H1 (cell line): ENCODE measurements around the gene FOXE1. TPM values are rescaled to one million over a fixed set of nuclear protein-coding genes. Genes with fewer than 3 reads are reported as not detected.

Experiments used
- CTCF ChIA-PET: fragments of 300-600 bp; sonication (Branson Sonifier 250); formaldehyde crosslinking; loops from one replicate; lab custom pipeline; 2021; ENCODE audit not compliant: partially characterized antibody; lab: Charles Lee
- POLR2A ChIA-PET: fragments of 300-600 bp; sonication (Branson Sonifier 250); formaldehyde crosslinking; loops from one replicate; lab custom pipeline; 2021; ENCODE audit warnings: inconsistent platforms; ENCODE audit not compliant: partially characterized antibody; lab: Charles Lee
- DNase-seq, 2 experiments: peaks; one replicate each; pipeline versions ENCODE4 v3.0.0 to v3.0.0-alpha.2; 2010 to 2022; ENCODE audit warnings: low spot score in 2 of 2, low read depth in 1 of 2, mixed read lengths in 1 of 2
- FAIRE-seq: peaks from 2 replicates; lab custom pipeline; 2011; peaks lifted over from hg19 to GRCh38; lab: Jason Lieb, UNC
- H2AFZ ChIP-seq: 2 replicates; pipeline ENCODE4 v1.8.1; 2012; ENCODE audit warnings: low read length, inconsistent platforms
- H2AK5ac ChIP-seq: 2 replicates; pipeline ENCODE4 v1.6.1; 2013; ENCODE audit warnings: low read depth, low read length
- H2BK120ac ChIP-seq: replicated peaks from 2 replicates; pipeline ENCODE3; 2013; ENCODE audit warnings: low read depth, low read length, inconsistent platforms
- H2BK12ac ChIP-seq: 2 replicates; pipeline ENCODE4 v1.6.1; 2013; ENCODE audit warnings: low read depth, low read length
- H2BK15ac ChIP-seq: 2 replicates; pipeline ENCODE4 v1.6.1; 2013; ENCODE audit warnings: low read length
- H2BK20ac ChIP-seq: 2 replicates; pipeline ENCODE4 v1.6.1; 2013; ENCODE audit warnings: low read length
- H2BK5ac ChIP-seq: 2 replicates; pipeline ENCODE4 v1.6.1; 2013; ENCODE audit warnings: low read depth, low read length
- H3K14ac ChIP-seq: 2 replicates; pipeline ENCODE4 v1.6.1; 2013; ENCODE audit warnings: inconsistent platforms; ENCODE audit not compliant: insufficient read length
- H3K18ac ChIP-seq: 2 replicates; pipeline ENCODE4 v1.6.1; 2013; ENCODE audit warnings: low read length; ENCODE audit errors: extremely low read depth
- H3K23ac ChIP-seq: 2 replicates; pipeline ENCODE4 v1.6.1; 2013; ENCODE audit warnings: inconsistent platforms; ENCODE audit not compliant: insufficient read length
- H3K23me2 ChIP-seq: 2 replicates; pipeline ENCODE4 v1.6.1; 2013; ENCODE audit warnings: low read depth, low read length
- H3K27ac ChIP-seq: 2 replicates; pipeline ENCODE4 v1.6.1; 2011; ENCODE audit warnings: low read depth, low read length, inconsistent platforms
- H3K27me3 ChIP-seq, 4 experiments: replicated peaks in 1 of 4; 1 replicate in 1 of 4; 2 replicates in 3 of 4; pipeline versions ENCODE4 v1.6.1 to v1.8.1; 2011 to 2013; ENCODE audit warnings: low read length in 3 of 4, mild to moderate bottlenecking in 3 of 4, inconsistent platforms in 2 of 4, mixed read lengths in 2 of 4, moderate library complexity in 1 of 4; ENCODE audit not compliant: control insufficient read depth in 3 of 4, insufficient read depth in 3 of 4; ENCODE audit errors: extremely low read depth in 1 of 4
- H3K36me3 ChIP-seq, 4 experiments: 2 replicates each; pipeline versions ENCODE4 v1.6.1 to v1.8.1; 2011 to 2013; ENCODE audit warnings: mild to moderate bottlenecking in 4 of 4, low read length in 3 of 4, moderate library complexity in 2 of 4, control low read depth in 1 of 4, inconsistent platforms in 1 of 4; ENCODE audit not compliant: insufficient read depth in 4 of 4, control insufficient read depth in 2 of 4
- H3K4ac ChIP-seq: replicated peaks from 2 replicates; pipeline ENCODE3; 2013; ENCODE audit warnings: low read length, low read depth, mixed read lengths, inconsistent platforms; ENCODE audit not compliant: insufficient read length
- H3K4me1 ChIP-seq, 4 experiments: replicated peaks in 1 of 4; 1 replicate in 1 of 4; 2 replicates in 3 of 4; pipeline versions ENCODE4 v1.6.1 to v1.8.1; 2011 to 2013; ENCODE audit warnings: low read length in 3 of 4, inconsistent platforms in 2 of 4, mixed read lengths in 1 of 4; ENCODE audit not compliant: insufficient read depth in 4 of 4, control insufficient read depth in 3 of 4
- H3K4me2 ChIP-seq, 2 experiments: 2 replicates each; pipeline versions ENCODE4 v1.6.1 to v1.8.1; 2011 to 2013; ENCODE audit warnings: low read depth in 2 of 2, low read length in 2 of 2, control low read depth in 1 of 2, inconsistent platforms in 1 of 2, mild to moderate bottlenecking in 1 of 2; ENCODE audit not compliant: insufficient read depth in 1 of 2
- H3K4me3 ChIP-seq, 4 experiments: fragments of 200-600, 300-600 bp in 1 of 4; sonication (generic), shearing (Covaris generic), sonication (Bioruptor Twin) in 1 of 4; 2 replicates each; pipeline versions ENCODE4 v1.5.1 to v1.8.1; 2011 to 2016; ENCODE audit warnings: low read length in 4 of 4, low read depth in 3 of 4, control low read depth in 2 of 4, inconsistent platforms in 2 of 4, mild to moderate bottlenecking in 2 of 4, mixed read lengths in 1 of 4, moderate library complexity in 1 of 4; ENCODE audit not compliant: insufficient read depth in 2 of 4; ENCODE audit errors: extremely low read depth in 1 of 4
- H3K56ac ChIP-seq: replicated peaks from 2 replicates; pipeline ENCODE3; 2013; ENCODE audit warnings: low read depth, mild to moderate bottlenecking, mixed read lengths, low read length, inconsistent platforms; ENCODE audit not compliant: insufficient read length
- H3K79me1 ChIP-seq: 2 replicates; pipeline ENCODE4 v1.6.1; 2013; ENCODE audit warnings: low read depth, low read length, control low read depth
- H3K79me2 ChIP-seq, 2 experiments: 2 replicates each; pipeline versions ENCODE4 v1.6.1 to v1.8.1; 2012 to 2013; ENCODE audit warnings: low read length in 2 of 2, mild to moderate bottlenecking in 2 of 2, inconsistent platforms in 1 of 2; ENCODE audit not compliant: insufficient read depth in 2 of 2, control insufficient read depth in 1 of 2
- H3K9ac ChIP-seq, 4 experiments: replicated peaks in 1 of 4; 1 replicate in 1 of 4; 2 replicates in 3 of 4; pipeline versions ENCODE4 v1.6.1 to v1.8.1; 2011 to 2013; ENCODE audit warnings: low read depth in 3 of 4, low read length in 3 of 4, control low read depth in 2 of 4, mild to moderate bottlenecking in 2 of 4, moderate library complexity in 2 of 4, inconsistent platforms in 1 of 4; ENCODE audit errors: extremely low read depth in 1 of 4
- H3K9me3 ChIP-seq, 2 experiments: 2 replicates each; pipeline versions ENCODE4 v1.6.1 to v1.8.1; 2012 to 2013; ENCODE audit warnings: mild to moderate bottlenecking in 2 of 2, moderate library complexity in 2 of 2, control low read depth in 1 of 2, inconsistent platforms in 1 of 2, low read depth in 1 of 2, low read length in 1 of 2, mixed read lengths in 1 of 2; ENCODE audit not compliant: insufficient read depth in 2 of 2
- H4K20me1 ChIP-seq, 2 experiments: replicated peaks in 1 of 2; 2 replicates each; pipeline versions ENCODE3 to v1.8.1; 2011 to 2013; ENCODE audit warnings: inconsistent platforms in 2 of 2, low read length in 2 of 2, mild to moderate bottlenecking in 1 of 2; ENCODE audit not compliant: insufficient read depth in 2 of 2, control insufficient read depth in 1 of 2
- H4K5ac ChIP-seq: 2 replicates; pipeline ENCODE4 v1.6.1; 2013; ENCODE audit warnings: low read length, low read depth, mixed read lengths, inconsistent platforms; ENCODE audit not compliant: insufficient read length
- H4K8ac ChIP-seq: 2 replicates; pipeline ENCODE4 v1.8.0; 2013; ENCODE audit warnings: mild to moderate bottlenecking, moderate library complexity, low read length, inconsistent platforms; ENCODE audit not compliant: insufficient read depth; ENCODE audit errors: extremely low read depth
- H4K91ac ChIP-seq: replicated peaks from 2 replicates; pipeline ENCODE3; 2013; ENCODE audit warnings: low read length, mixed read lengths, inconsistent platforms; ENCODE audit not compliant: insufficient read length
- GTF2F1 ChIP-seq: IDR thresholded peaks from 2 replicates; pipeline ENCODE4 v1.6.1; 2012; ENCODE audit warnings: low read depth, low read length, improper control_type of control experiment, borderline replicate concordance
- KDM5A ChIP-seq: fragments of 200-600 bp; IDR thresholded peaks from 2 replicates; pipeline ENCODE4 v1.7.1; 2012; ENCODE audit warnings: mild to moderate bottlenecking, low read length, inconsistent platforms, mixed read lengths
- SIN3A ChIP-seq, 2 experiments: IDR thresholded peaks in 1 of 2; conservative IDR thresholded peaks in 1 of 2; 2 replicates each; pipeline ENCODE4 v1.6.1; 2011 to 2012; ENCODE audit warnings: low read length in 2 of 2, improper control_type of control experiment in 1 of 2, low read depth in 1 of 2, mild to moderate bottlenecking in 1 of 2
- SIRT6 ChIP-seq: IDR thresholded peaks from one replicate; pipeline ENCODE4 v1.7.1; 2012; ENCODE audit warnings: low read length, inconsistent platforms
- SP4 ChIP-seq: IDR thresholded peaks from 2 replicates; pipeline ENCODE4 v1.6.1; 2012; ENCODE audit warnings: low read length, inconsistent platforms
- SUZ12 ChIP-seq: fragments of 200-600 bp; sonication (generic); IDR thresholded peaks from 2 replicates; pipeline ENCODE4 v1.6.1; 2012; ENCODE audit warnings: mild to moderate bottlenecking, inconsistent platforms, low read length, moderate library complexity, mixed read lengths
- WGBS, 2 experiments: shearing (Covaris generic) in 1 of 2; methylation state at CpG; one replicate each; pipeline versions ENCODE4 v1.1.6 to v1.1.7; 2013 to 2015; ENCODE audit warnings: low lambda C conversion rate in 2 of 2, mixed read lengths in 2 of 2, inconsistent platforms in 1 of 2, low coverage in 1 of 2, missing lambda C conversion rate in 1 of 2; ENCODE audit not compliant: insufficient replicate concordance in 2 of 2, insufficient coverage in 1 of 2, insufficient read length in 1 of 2; ENCODE audit errors: extremely low coverage in 1 of 2, missing lambda C conversion rate in 1 of 2; 5-methylcytosine and 5-hydroxymethylcytosine counted together
- polyA plus RNA-seq, 7 experiments: library from polyadenylated mRNA; depleted of rRNA in 3 of 7; stranded (reverse) in 5 of 7; unstranded in 2 of 7; fragments of >200 nt in 5 of 7; fragments of 200-250 nt in 2 of 7; gene quantifications; 1 replicate in 5 of 7; 2 replicates in 1 of 7; 4 replicates in 1 of 7; pipeline versions ENCODE4 v1.2.1 to v1.2.3, GENCODE V29; 2011 to 2013; ENCODE audit warnings: missing spikeins in 2 of 7, mixed read lengths in 2 of 7
- total RNA-seq: library from RNA; stranded (reverse); fragmentation: NEBNext Ultra II Directional; extraction: Animal tissue kit (Norgen Biotek cat#: 25700); gene quantifications from 2 replicates; pipeline ENCODE4 v1.2.1, GENCODE V29; 2021

Gene FOXE1
- total and polyA plus RNA-seq, 2 of the 8 experiments (the other 6 are each of a cell fraction or from before 2014, with no cell fraction given): 0.03 TPM; not detected in 1

GRCh38 chr9:97892421-97892820 is 39.4 kb downstream of the FOXE1 start:
- Histone ChIP-seq H3K9ac (no peak overlapping the region), H3K4me2 (no peak overlapping the region), H3K4ac (no peak overlapping the region), H4K20me1 (no peaks in the 10 kb centered on the region), H2BK12ac (no peak overlapping the region), H3K4me1 (peaks cover 0 to 7% (median 0%) of the 10 kb centered on the region in 4 experiments; a peak in 2 of 7 replicates), H3K36me3 (no peaks in the 10 kb centered on the region), H3K9me3 (no peaks in the 10 kb centered on the region), H2AK5ac (no peak overlapping the region), H2AFZ (no peak overlapping the region), H3K14ac (no peak overlapping the region), H2BK15ac (no peak overlapping the region), H3K79me2 (no peaks in the 10 kb centered on the region), H4K91ac (no peak overlapping the region), H2BK120ac (no peak overlapping the region), H3K27ac (no peak overlapping the region), H4K5ac (no peak overlapping the region), H2BK5ac (no peak overlapping the region), H3K18ac (no peak overlapping the region), H4K8ac (no peak overlapping the region)
- DNase-seq (no peak), FAIRE-seq (no peak)
- CTCF ChIA-PET: interaction anchor here (1.5 to 7.2 kb wide), 4 partner anchors 8 to 46 kb away, joined by 5 to 110 read pairs (median 26); no protein-coding TSS in a partner anchor
- WGBS, 2 experiments: 80% methylated on average over 2 of the region's 2 CpGs; no CpG with 5 or more reads in 1 of the 2 experiments
- TF ChIP-seq SP4: no peak
- TF ChIP-seq KDM5A: no peak
- TF ChIP-seq GTF2F1: no peak
- no peak for TF ChIP-seq SIN3A (conservative IDR thresholded peaks at IDR 0.05 in 1 of 2, IDR thresholded peaks at IDR 0.05 in 1 of 2; ENCODE audit: low read depth in 1 of 2, low read length in 2 of 2)
- no peak for TF ChIP-seq SUZ12
- TF ChIP-seq SIRT6: no peak
- TF ChIP-seq, all 59 proteins: peak for 0
- Histone ChIP-seq H3K23me2 (no peaks in the 10 kb centered on the region), H3K27me3 (peaks cover 0 to 3% (median under 1%) of the 10 kb centered on the region in 4 experiments; a peak in 3 of 7 replicates), H3K56ac (no peak overlapping the region), H3K79me1 (no peaks in the 10 kb centered on the region), H3K4me3 (no peak overlapping the region), H3K23ac (no peak overlapping the region), H2BK20ac (no peak overlapping the region)
- POLR2A ChIA-PET: interaction anchor here (1.5 kb wide), 1 partner anchor 18 kb away, joined by 3 read pairs; no protein-coding TSS in a partner anchor
